HL-60 (cell line): ENCODE results near the gene ANTXR1.

Experiments used
- DNase-seq, 2 experiments: peaks; one replicate each; pipeline ENCODE4 v3.0.0-alpha.2; 2010 to 2020; ENCODE audit warnings: low read depth in 1 of 2, low spot score in 1 of 2
- H3K27ac ChIP-seq: fragments of 250-450 bp; sonication (Bioruptor Pico); replicated peaks from 2 replicates; pipeline ENCODE4 v1.5.1; 2020; ENCODE audit warnings: mild to moderate bottlenecking, moderate library complexity
- H3K27me3 ChIP-seq: fragments of 250-450 bp; sonication (Bioruptor Pico); 2 replicates; pipeline ENCODE4 v1.5.1; 2021; ENCODE audit warnings: mild to moderate bottlenecking, moderate library complexity; ENCODE audit not compliant: insufficient read depth, poor library complexity, severe bottlenecking
- H3K4me3 ChIP-seq: replicated peaks from 2 replicates; pipeline ENCODE4 v1.5.1; 2011; ENCODE audit warnings: mild to moderate bottlenecking, control low read depth, low read length; ENCODE audit not compliant: insufficient read depth
- GABPA ChIP-seq: IDR thresholded peaks from 2 replicates; pipeline ENCODE4 v1.6.1; 2012; ENCODE audit warnings: low read depth
- POLR2AphosphoS5 ChIP-seq: IDR thresholded peaks from 2 replicates; pipeline ENCODE4 v1.6.1; 2012; ENCODE audit warnings: low read depth
- SPI1 ChIP-seq: IDR thresholded peaks from 2 replicates; pipeline ENCODE4 v1.6.1; 2012; ENCODE audit warnings: low read depth, mild to moderate bottlenecking, borderline replicate concordance
- TF ChIP-seq, protein P1 (sequence below): IDR thresholded peaks from one replicate; pipeline ENCODE4 v1.5.1; 2011; ENCODE audit warnings: low read length, control low read depth, inconsistent platforms; ENCODE audit not compliant: insufficient read depth
- TF ChIP-seq, protein P2 (sequence below): IDR thresholded peaks from 2 replicates; pipeline ENCODE4 v1.6.1; 2012; ENCODE audit warnings: low read depth; ENCODE audit not compliant: insufficient replicate concordance

Gene ANTXR1

DNA sequence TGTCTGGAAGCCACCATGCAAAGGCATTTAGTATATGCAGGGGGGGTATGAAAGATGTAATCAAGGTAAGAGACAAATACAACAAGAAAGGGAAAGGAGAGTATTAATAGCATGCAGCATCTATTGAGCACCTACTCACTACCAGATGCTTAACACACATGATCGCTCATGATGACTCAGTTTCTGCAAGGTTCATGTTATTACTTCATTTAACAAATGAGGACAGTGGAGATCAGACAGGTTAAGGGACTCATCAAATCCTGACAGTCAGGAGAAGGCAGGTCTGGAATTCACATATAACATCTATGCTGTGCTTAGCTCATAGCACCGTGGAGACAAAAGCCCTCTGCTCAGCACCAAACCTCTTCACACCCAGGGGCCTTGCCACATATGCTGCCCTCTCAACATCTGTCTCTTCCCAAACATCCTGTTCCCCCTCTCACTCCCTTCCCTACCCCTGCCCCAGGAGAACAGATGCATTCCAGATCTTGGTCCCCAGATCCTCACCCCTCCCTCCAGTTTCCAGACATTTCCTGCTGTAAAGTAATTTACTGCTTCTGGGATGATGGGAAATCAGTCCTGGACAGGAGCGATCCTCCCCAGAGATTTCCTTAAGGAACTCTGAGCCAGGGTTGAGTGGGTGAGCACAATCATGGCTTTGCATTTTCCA lies 155.3 kb downstream of the ANTXR1 start:
- Histone ChIP-seq H3K27ac (no peak overlapping the region), H3K27me3 (no peaks in the 10 kb centered on the region), H3K4me3 (no peak overlapping the region)
- DNase-seq, result no peak
- no peak for TF ChIP-seq POLR2AphosphoS5
- TF ChIP-seq, protein P1, sequence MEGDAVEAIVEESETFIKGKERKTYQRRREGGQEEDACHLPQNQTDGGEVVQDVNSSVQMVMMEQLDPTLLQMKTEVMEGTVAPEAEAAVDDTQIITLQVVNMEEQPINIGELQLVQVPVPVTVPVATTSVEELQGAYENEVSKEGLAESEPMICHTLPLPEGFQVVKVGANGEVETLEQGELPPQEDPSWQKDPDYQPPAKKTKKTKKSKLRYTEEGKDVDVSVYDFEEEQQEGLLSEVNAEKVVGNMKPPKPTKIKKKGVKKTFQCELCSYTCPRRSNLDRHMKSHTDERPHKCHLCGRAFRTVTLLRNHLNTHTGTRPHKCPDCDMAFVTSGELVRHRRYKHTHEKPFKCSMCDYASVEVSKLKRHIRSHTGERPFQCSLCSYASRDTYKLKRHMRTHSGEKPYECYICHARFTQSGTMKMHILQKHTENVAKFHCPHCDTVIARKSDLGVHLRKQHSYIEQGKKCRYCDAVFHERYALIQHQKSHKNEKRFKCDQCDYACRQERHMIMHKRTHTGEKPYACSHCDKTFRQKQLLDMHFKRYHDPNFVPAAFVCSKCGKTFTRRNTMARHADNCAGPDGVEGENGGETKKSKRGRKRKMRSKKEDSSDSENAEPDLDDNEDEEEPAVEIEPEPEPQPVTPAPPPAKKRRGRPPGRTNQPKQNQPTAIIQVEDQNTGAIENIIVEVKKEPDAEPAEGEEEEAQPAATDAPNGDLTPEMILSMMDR, result no peak

DNA sequence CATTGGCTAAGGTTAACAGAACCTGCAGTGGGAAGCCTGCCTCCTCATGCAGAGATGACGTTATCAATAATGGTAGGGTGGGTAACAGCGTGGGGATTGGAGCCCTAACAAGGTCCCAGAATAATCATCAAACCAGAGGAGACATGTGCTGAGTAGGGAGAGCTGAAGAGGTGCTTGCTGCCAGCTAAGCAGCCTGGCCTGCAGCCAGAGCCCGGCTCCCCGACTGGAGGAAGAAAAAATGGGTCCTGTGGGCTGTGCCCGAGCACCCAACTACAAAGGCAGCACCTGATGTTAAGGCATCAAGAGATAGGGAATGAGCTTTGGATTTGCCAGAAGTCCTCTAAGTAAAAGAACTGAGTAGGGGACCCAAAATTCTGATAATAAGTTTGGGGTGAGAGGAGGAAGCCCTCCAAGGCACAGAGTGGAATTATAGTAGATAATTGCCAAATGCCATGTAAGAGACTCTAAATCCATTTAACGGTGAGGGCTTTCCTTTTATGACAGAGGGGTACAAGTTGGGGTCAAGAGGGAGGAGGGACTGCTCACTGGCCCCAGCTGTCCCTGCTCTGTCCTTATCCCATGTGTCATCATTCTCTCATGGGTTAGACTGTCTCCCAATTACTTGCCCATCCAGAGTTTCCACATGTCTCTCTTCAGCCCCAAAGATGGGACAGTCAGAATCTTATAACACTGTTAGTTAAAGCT lies 156.1 kb downstream of the ANTXR1 start:
- H3K27me3 ChIP-seq, result no peaks in the 10 kb centered on the region
- no peak overlapping the region for H3K27ac ChIP-seq
- DNase-seq, result no peak
- no peak for TF ChIP-seq SPI1
- TF ChIP-seq, protein P1, result no peak
- TF ChIP-seq, protein P2, sequence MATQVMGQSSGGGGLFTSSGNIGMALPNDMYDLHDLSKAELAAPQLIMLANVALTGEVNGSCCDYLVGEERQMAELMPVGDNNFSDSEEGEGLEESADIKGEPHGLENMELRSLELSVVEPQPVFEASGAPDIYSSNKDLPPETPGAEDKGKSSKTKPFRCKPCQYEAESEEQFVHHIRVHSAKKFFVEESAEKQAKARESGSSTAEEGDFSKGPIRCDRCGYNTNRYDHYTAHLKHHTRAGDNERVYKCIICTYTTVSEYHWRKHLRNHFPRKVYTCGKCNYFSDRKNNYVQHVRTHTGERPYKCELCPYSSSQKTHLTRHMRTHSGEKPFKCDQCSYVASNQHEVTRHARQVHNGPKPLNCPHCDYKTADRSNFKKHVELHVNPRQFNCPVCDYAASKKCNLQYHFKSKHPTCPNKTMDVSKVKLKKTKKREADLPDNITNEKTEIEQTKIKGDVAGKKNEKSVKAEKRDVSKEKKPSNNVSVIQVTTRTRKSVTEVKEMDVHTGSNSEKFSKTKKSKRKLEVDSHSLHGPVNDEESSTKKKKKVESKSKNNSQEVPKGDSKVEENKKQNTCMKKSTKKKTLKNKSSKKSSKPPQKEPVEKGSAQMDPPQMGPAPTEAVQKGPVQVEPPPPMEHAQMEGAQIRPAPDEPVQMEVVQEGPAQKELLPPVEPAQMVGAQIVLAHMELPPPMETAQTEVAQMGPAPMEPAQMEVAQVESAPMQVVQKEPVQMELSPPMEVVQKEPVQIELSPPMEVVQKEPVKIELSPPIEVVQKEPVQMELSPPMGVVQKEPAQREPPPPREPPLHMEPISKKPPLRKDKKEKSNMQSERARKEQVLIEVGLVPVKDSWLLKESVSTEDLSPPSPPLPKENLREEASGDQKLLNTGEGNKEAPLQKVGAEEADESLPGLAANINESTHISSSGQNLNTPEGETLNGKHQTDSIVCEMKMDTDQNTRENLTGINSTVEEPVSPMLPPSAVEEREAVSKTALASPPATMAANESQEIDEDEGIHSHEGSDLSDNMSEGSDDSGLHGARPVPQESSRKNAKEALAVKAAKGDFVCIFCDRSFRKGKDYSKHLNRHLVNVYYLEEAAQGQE, result no peak
- TF ChIP-seq GABPA, result no peak
- no peak for TF ChIP-seq POLR2AphosphoS5
- no peak overlapping the region for H3K4me3 ChIP-seq

DNA sequence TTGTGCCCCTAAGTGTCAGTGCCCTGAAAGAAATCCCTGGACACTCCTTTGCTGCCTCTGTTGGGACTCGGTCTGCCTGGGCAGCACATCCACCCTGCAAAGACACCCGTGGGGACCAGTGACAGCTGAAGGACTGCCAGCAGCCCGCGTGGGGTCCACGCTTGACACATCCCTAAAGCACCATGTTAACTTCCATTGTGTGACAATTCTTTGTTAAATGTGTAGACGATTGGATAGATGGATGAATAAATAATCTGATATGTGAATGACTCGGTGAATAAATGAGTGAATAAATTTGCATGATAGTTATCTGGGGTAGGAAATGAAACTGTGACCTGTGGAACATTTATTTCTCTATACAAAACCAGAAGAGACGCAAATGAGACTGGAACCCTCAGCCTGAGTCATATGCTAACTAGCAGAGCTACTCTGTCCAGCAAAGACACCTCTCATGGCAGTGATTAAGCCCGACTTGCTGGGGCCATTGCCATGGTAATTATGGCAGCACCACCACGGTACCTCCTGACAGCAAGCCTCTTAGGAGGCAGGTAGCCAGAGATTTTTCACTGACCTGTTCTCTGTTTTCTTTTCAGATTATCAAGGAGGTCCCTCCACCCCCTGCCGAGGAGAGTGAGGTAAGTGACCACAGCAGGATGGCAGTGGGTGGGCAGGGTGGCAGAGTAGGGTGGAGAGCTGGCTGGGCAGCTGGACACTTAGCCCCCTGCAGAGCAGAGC lies 156.8 kb downstream of the ANTXR1 start:
- Histone ChIP-seq H3K4me3 (no peak overlapping the region), H3K27me3 (no peaks in the 10 kb centered on the region), H3K27ac (no peak overlapping the region)
- TF ChIP-seq SPI1, result no peak
- TF ChIP-seq, protein P2, result no peak
- TF ChIP-seq POLR2AphosphoS5, result no peak
- TF ChIP-seq GABPA, result no peak
- TF ChIP-seq, protein P1, result no peak
- no peak for DNase-seq
